HepG2 (cell line): ENCODE measurements around the gene DNAJA1. TPM values are rescaled to one million over a fixed set of nuclear protein-coding genes. Genes with fewer than 3 reads are reported as not detected.

Source experiments
- ATAC-seq: fragments of 200-7000 bp; cut with Tn5 transposase; 3 replicates; pipeline ENCODE4 v1.9.1; 2020; ENCODE audit warnings: mild to moderate bottlenecking, moderate library complexity
- BruUV-seq: library from RNA; stranded (reverse); fragments of 400-500 nt; replicated peaks from 2 replicates; lab custom pipeline; 2021; lab: Mats Ljungman, UMichigan
- CTCF ChIA-PET: fragments of 300-600 bp; formaldehyde crosslinking; extraction: SDS; loops from one replicate; lab custom pipeline; 2021; ENCODE audit warnings: low total read pairs, inconsistent platforms, low intra/inter-chr PET ratio; lab: Yijun Ruan, JAX
- POLR2A ChIA-PET: fragments of 350-600 bp; sonication (Branson Sonifier 250); formaldehyde crosslinking; loops from one replicate; lab custom pipeline; 2020; ENCODE audit warnings: antibody characterized with exemption, inconsistent platforms; lab: Yijun Ruan, JAX
- DNase-seq: peaks from one replicate; pipeline ENCODE4 v3.0.0-alpha.2; 2015; ENCODE audit warnings: low spot score
- FAIRE-seq: peaks from 3 replicates; lab custom pipeline; 2011; peaks lifted over from hg19 to GRCh38; lab: Jason Lieb, UNC
- H2AFZ ChIP-seq: one replicate; pipeline ENCODE4 v1.6.1; 2011; ENCODE audit warnings: low read length, inconsistent platforms
- H3K27ac ChIP-seq: fragments of 300-600 bp; 3 replicates; pipeline ENCODE4 v1.8.0; 2011; ENCODE audit warnings: mixed run types, mild to moderate bottlenecking, mixed read lengths, low read length, inconsistent platforms; ENCODE audit not compliant: insufficient read depth; ENCODE audit errors: extremely low read length
- H3K27me3 ChIP-seq, 2 experiments: fragments of 200-600 bp in 1 of 2; 2 replicates in 1 of 2; 3 replicates in 1 of 2; pipeline versions ENCODE4 v1.6.0 to v1.8.0; 2011; ENCODE audit warnings: low read length in 2 of 2, mild to moderate bottlenecking in 2 of 2, moderate library complexity in 2 of 2, inconsistent platforms in 1 of 2; ENCODE audit not compliant: insufficient read depth in 2 of 2, control insufficient read depth in 1 of 2
- H3K36me3 ChIP-seq, 2 experiments: fragments of 200-600 bp in 1 of 2; replicated peaks in 1 of 2; 2 replicates in 1 of 2; 3 replicates in 1 of 2; pipeline versions ENCODE4 v1.5.1 to v1.8.0; 2011; ENCODE audit warnings: low read length in 2 of 2, inconsistent platforms in 1 of 2; ENCODE audit not compliant: insufficient read depth in 2 of 2, control insufficient read depth in 1 of 2
- H3K4me1 ChIP-seq: 2 replicates; pipeline ENCODE4 v1.5.1; 2012; ENCODE audit warnings: low read length, inconsistent platforms; ENCODE audit not compliant: insufficient read depth
- H3K4me2 ChIP-seq: 2 replicates; pipeline ENCODE4 v1.6.0; 2011; ENCODE audit warnings: low read depth, low read length, inconsistent platforms
- H3K4me3 ChIP-seq, 3 experiments: fragments of 200-600 bp in 1 of 3; sonication (generic), shearing (Covaris generic) in 1 of 3; replicated peaks in 1 of 3; 2 replicates each; pipeline ENCODE4 v1.5.1; 2011 to 2016; ENCODE audit warnings: low read length in 3 of 3, inconsistent platforms in 2 of 3, low read depth in 2 of 3, mild to moderate bottlenecking in 2 of 3, control low read depth in 1 of 3, mixed read lengths in 1 of 3; ENCODE audit not compliant: insufficient read depth in 1 of 3
- H3K79me2 ChIP-seq: one replicate; pipeline ENCODE4 v1.6.1; 2011; ENCODE audit warnings: low read length, inconsistent platforms; ENCODE audit not compliant: insufficient read depth
- H3K9ac ChIP-seq: 2 replicates; pipeline ENCODE4 v1.6.0; 2011; ENCODE audit warnings: mild to moderate bottlenecking, low read depth, low read length, inconsistent platforms; ENCODE audit not compliant: insufficient read depth
- H3K9me3 ChIP-seq: 2 replicates; pipeline ENCODE4 v1.5.1; 2012; ENCODE audit warnings: mild to moderate bottlenecking, low read length
- H4K20me1 ChIP-seq: 2 replicates; pipeline ENCODE4 v1.6.0; 2011; ENCODE audit warnings: inconsistent platforms, mild to moderate bottlenecking, low read length, moderate library complexity; ENCODE audit not compliant: insufficient read depth
- BRCA1 ChIP-seq: sonication (generic); formaldehyde crosslinking; IDR thresholded peaks from 2 replicates; pipeline ENCODE4 v1.4.0; 2020; ENCODE audit warnings: missing genetic modification reagents
- CENPT ChIP-seq: sonication (generic); formaldehyde crosslinking; IDR thresholded peaks from 2 replicates; pipeline ENCODE4 v1.8.0; 2022; ENCODE audit warnings: low read depth, mild to moderate bottlenecking, moderate library complexity, missing genetic modification reagents
- GABPB1 ChIP-seq: IDR thresholded peaks from 2 replicates; pipeline ENCODE4 v1.6.1; 2016; ENCODE audit warnings: mild to moderate bottlenecking, missing genetic modification reagents, moderate library complexity, missing compliant biosample characterization
- IKZF1 ChIP-seq: fragments of 450-650 bp; IDR thresholded peaks from 2 replicates; pipeline ENCODE4 v1.7.1; 2016
- MYNN ChIP-seq: sonication (generic); formaldehyde crosslinking; IDR thresholded peaks from 2 replicates; pipeline ENCODE4 v1.4.0; 2020; ENCODE audit warnings: mild to moderate bottlenecking, low read depth, missing genetic modification reagents
- SP1 ChIP-seq, 2 experiments: fragments of 450-650 bp in 1 of 2; sonication (generic) in 1 of 2; formaldehyde crosslinking in 1 of 2; IDR thresholded peaks; 2 replicates each; pipeline versions ENCODE4 v1.4.0 to v1.6.1; 2016 to 2020; ENCODE audit warnings: missing genetic modification reagents in 1 of 2
- SRSF1 ChIP-seq: fragments of 200-400 bp; formaldehyde crosslinking; optimal IDR thresholded peaks from 2 replicates; pipeline ENCODE3; 2017; ENCODE audit warnings: mild to moderate bottlenecking, low read depth, low read length, moderate library complexity
- TAF1 ChIP-seq: sonication (generic); formaldehyde crosslinking; IDR thresholded peaks from 2 replicates; pipeline ENCODE4 v1.4.0; 2020; ENCODE audit warnings: missing genetic modification reagents
- TBX2 ChIP-seq: sonication (generic); formaldehyde crosslinking; IDR thresholded peaks from 2 replicates; pipeline ENCODE4 v1.5.0; 2020; ENCODE audit warnings: missing genetic modification reagents, mild to moderate bottlenecking, borderline replicate concordance
- ZNF136 ChIP-seq: sonication (generic); formaldehyde crosslinking; IDR thresholded peaks from 2 replicates; pipeline ENCODE4 v1.8.1; 2022; ENCODE audit warnings: low read depth, mild to moderate bottlenecking, moderate library complexity, missing genetic modification reagents
- ZNF557 ChIP-seq: sonication (generic); formaldehyde crosslinking; IDR thresholded peaks from 2 replicates; pipeline ENCODE4 v1.4.0; 2020; ENCODE audit warnings: missing genetic modification reagents
- ZNF567 ChIP-seq: sonication (generic); formaldehyde crosslinking; IDR thresholded peaks from 2 replicates; pipeline ENCODE4 v1.8.1; 2023; ENCODE audit warnings: mild to moderate bottlenecking, missing genetic modification reagents, borderline replicate concordance
- ZNF710 ChIP-seq: sonication (generic); formaldehyde crosslinking; IDR thresholded peaks from 2 replicates; pipeline ENCODE4 v1.5.0; 2020; ENCODE audit warnings: mild to moderate bottlenecking, missing genetic modification reagents, borderline replicate concordance
- WGBS: methylation state at CpG from one replicate; pipeline ENCODE4 v1.1.6; 2017; ENCODE audit warnings: low lambda C conversion rate; 5-methylcytosine and 5-hydroxymethylcytosine counted together
- in situ Hi-C: cut with HindIII; loops from 2 replicates; pipeline ENCODE4 v1.10.0; 2017; ENCODE audit warnings: low pct_unique_long_range_greater_than_20kb; ENCODE audit not compliant: extremely low pct_ligation_motif_present
- intact Hi-C: fragments of 100-400 bp; cut with micrococcal nuclease; formaldehyde crosslinking; loops from one replicate; pipeline ENCODE4 v1.10.0; 2022; ENCODE audit not compliant: unreplicated experiment
- polyA plus RNA-seq, 8 experiments: library from polyadenylated mRNA; depleted of rRNA in 3 of 8; stranded (reverse) in 7 of 8; unstranded in 1 of 8; fragments of >200 nt; fragmentation: Illumina TruSeq in 4 of 8; extraction: Trizol in 4 of 8; gene quantifications; 2 replicates each; pipeline versions ENCODE4 v1.2.1 to v1.2.3, GENCODE V29; 2011 to 2016; ENCODE audit warnings: low read depth in 4 of 8, missing spikeins in 1 of 8, mixed read lengths in 1 of 8; ENCODE audit not compliant: insufficient read depth in 1 of 8
- total RNA-seq, 5 experiments: library from RNA; depleted of rRNA; stranded (reverse); fragments of >200 nt; fragmentation: Illumina TruSeq; extraction: Trizol; gene quantifications; 2 replicates each; pipeline ENCODE4 v1.2.3, GENCODE V29; 2016; ENCODE audit warnings: low read depth in 1 of 5

DNAJA1 gene
- total and polyA plus RNA-seq, 2 of the 13 experiments (the other 11 are each of a cell fraction or from before 2014, with no cell fraction given) = 95.9 to 306 TPM

- peak overlapping the region; percentile 74 for H3K4me2 ChIP-seq
- H3K79me2 ChIP-seq = peaks cover 10% of the 10 kb centered on the region
- no peaks in the 10 kb centered on the region for H4K20me1 ChIP-seq
- H2AFZ ChIP-seq = peak overlapping the region; percentile 65
- no peak for DNase-seq
- ChIA-PET POLR2A (no interaction called here), CTCF (interaction anchor here (1.5 to 3.4 kb wide), 3 partner anchors 91 to 144 kb away, joined by 3 to 80 read pairs (median 13); no protein-coding TSS in a partner anchor)
- H3K36me3 ChIP-seq = no peaks in the 10 kb centered on the region
- H3K27ac ChIP-seq = no peak overlapping the region
- no peak for ATAC-seq
- no TSS peak for BruUV-seq
- H3K4me1 ChIP-seq = peaks cover 35% of the 10 kb centered on the region
- no peak for FAIRE-seq
- no peak overlapping the region; a peak in 1 of 6 replicates for H3K4me3 ChIP-seq
- intact Hi-C loops = no loop called here
- in situ Hi-C loops = loop anchor here (5.0 kb wide), 1 partner anchor 147 kb away; no protein-coding TSS in a partner anchor
- no peak overlapping the region; the same call in 1 of the 2 replicates for H3K9ac ChIP-seq
- H3K9me3 ChIP-seq = no peaks in the 10 kb centered on the region
- H3K27me3 ChIP-seq = no peaks in the 10 kb centered on the region; a peak in 1 of 5 replicates
- 34% methylated on average over 6 of the region's 6 CpGs for WGBS
- TF ChIP-seq ZNF136 (CRISPR knock-in tag) (no peak), GABPB1 (CRISPR knock-in tag) (no peak), MYNN (CRISPR knock-in tag) (no peak), ZNF710 (no peak), SP1 (IDR thresholded peaks at IDR 0.05) (no peak), SP1 (CRISPR knock-in tag; IDR thresholded peaks at IDR 0.05) (no peak), ZNF557 (CRISPR knock-in tag) (no peak), BRCA1 (no peak), TBX2 (CRISPR knock-in tag) (no peak), SRSF1 (no peak), IKZF1 (no peak), ZNF567 (CRISPR knock-in tag) (no peak), TAF1 (CRISPR knock-in tag) (no peak), CENPT (CRISPR knock-in tag) (no peak)
Measured at GRCh38 chr9:33080534-33080933, 55.5 kb downstream of the DNAJA1 start.
